ENCODE data around the gene ZMIZ1. TPM values are rescaled to one million over a fixed set of nuclear protein-coding genes. Genes with fewer than 3 reads are reported as not detected.

Gene ZMIZ1
- total and polyA plus RNA-seq, 4 donors: 18.3 to 80.2 (median 42.6) TPM

- Histone ChIP-seq H3K9ac (ENCODE audit: insufficient read depth in 1 of 2, low read length in 2 of 2) (no peak overlapping the region), H3K4me3 (no peak overlapping the region), H3K36me3 (ENCODE audit: control insufficient read depth in 4 of 4, insufficient read depth in 4 of 4, low read length in 4 of 4) (peaks cover 0 to 43% (median 24%) of the 10 kb centered on the region in 4 donors), H3K27me3 (ENCODE audit: control insufficient read depth in 3 of 3, insufficient read depth in 3 of 3, low read length in 2 of 3) (no peaks in the 10 kb centered on the region), H3K9me3 (ENCODE audit: control insufficient read depth in 4 of 4, insufficient read depth in 3 of 4, low read length in 3 of 4) (no peaks in the 10 kb centered on the region), H3K4me1 (ENCODE audit: control insufficient read depth in 5 of 5, insufficient read depth in 5 of 5, low read length in 5 of 5) (peaks cover 3 to 22% (median 11%) of the 10 kb centered on the region in 5 donors), H3K27ac (ENCODE audit: low read depth in 1 of 2, low read length in 1 of 2) (peak overlapping the region in 1 of 2 donors; percentile 26)
- ATAC-seq (ENCODE audit: insufficient read depth, low FRiP score) (no peak), DNase-seq (no peak)
- whole genome bisulfite sequencing, 2 donors: 79 to 92% methylated on average over 8 of the region's 8 CpGs
- TF ChIP-seq CTCF (IDR thresholded peaks at IDR 0.05; ENCODE audit: control extremely low read depth, extremely low read depth): no peak
Measured at GRCh38 chr10:79167537-79167936, 98.8 kb downstream of the ZMIZ1 start.

- 95 to 96% methylated on average over 5 of the region's 5 CpGs for WGBS, 2 donors
- DNase-seq: no peak
- ATAC-seq (ENCODE audit: insufficient read depth, low FRiP score): no peak
- no peak for TF ChIP-seq CTCF (IDR thresholded peaks at IDR 0.05; ENCODE audit: control extremely low read depth, extremely low read depth)
- Histone ChIP-seq H3K4me3 (no peak overlapping the region), H3K9ac (ENCODE audit: insufficient read depth in 1 of 2, low read length in 2 of 2) (no peak overlapping the region), H3K9me3 (ENCODE audit: control insufficient read depth in 4 of 4, insufficient read depth in 3 of 4, low read length in 3 of 4) (no peaks in the 10 kb centered on the region), H3K4me1 (ENCODE audit: control insufficient read depth in 5 of 5, insufficient read depth in 5 of 5, low read length in 5 of 5) (peaks cover under 1 to 22% (median 11%) of the 10 kb centered on the region in 5 donors), H3K27me3 (ENCODE audit: control insufficient read depth in 3 of 3, insufficient read depth in 3 of 3, low read length in 2 of 3) (no peaks in the 10 kb centered on the region), H3K27ac (ENCODE audit: low read depth in 1 of 2, low read length in 1 of 2) (no peak overlapping the region), H3K36me3 (ENCODE audit: control insufficient read depth in 4 of 4, insufficient read depth in 4 of 4, low read length in 4 of 4) (peaks cover 0 to 41% (median 22%) of the 10 kb centered on the region in 4 donors)
Measured at GRCh38 chr10:79168210-79168609, 99.4 kb downstream of the ZMIZ1 start.

GRCh38 chr10:79170226-79170752 is 101.5 kb downstream of the ZMIZ1 start:
- TF ChIP-seq CTCF (IDR thresholded peaks at IDR 0.05; ENCODE audit: control extremely low read depth, extremely low read depth): no peak
- WGBS, 2 donors: 98 to 99% methylated on average over 4 of the region's 4 CpGs
- H3K36me3 ChIP-seq (ENCODE audit: control insufficient read depth in 4 of 4, insufficient read depth in 4 of 4, low read length in 4 of 4): peaks cover 0 to 39% (median 25%) of the 10 kb centered on the region in 4 donors
- H3K9ac ChIP-seq (ENCODE audit: insufficient read depth in 1 of 2, low read length in 2 of 2): no peak overlapping the region
- DNase-seq (no peak), ATAC-seq (ENCODE audit: insufficient read depth, low FRiP score) (no peak)
- no peak overlapping the region for H3K4me3 ChIP-seq
- no peak overlapping the region for H3K27ac ChIP-seq (ENCODE audit: low read depth in 1 of 2, low read length in 1 of 2)
- H3K27me3 ChIP-seq (ENCODE audit: control insufficient read depth in 3 of 3, insufficient read depth in 3 of 3, low read length in 2 of 3): no peaks in the 10 kb centered on the region
- H3K4me1 ChIP-seq (ENCODE audit: control insufficient read depth in 5 of 5, insufficient read depth in 5 of 5, low read length in 5 of 5): peaks cover 3 to 12% (median 9%) of the 10 kb centered on the region in 5 donors
- H3K9me3 ChIP-seq (ENCODE audit: control insufficient read depth in 4 of 4, insufficient read depth in 3 of 4, low read length in 3 of 4): no peaks in the 10 kb centered on the region

- Histone ChIP-seq H3K9ac (ENCODE audit: insufficient read depth in 1 of 2, low read length in 2 of 2) (no peak overlapping the region), H3K27ac (ENCODE audit: low read depth in 1 of 2, low read length in 1 of 2) (no peak overlapping the region), H3K4me3 (no peak overlapping the region), H3K36me3 (ENCODE audit: control insufficient read depth in 4 of 4, insufficient read depth in 4 of 4, low read length in 4 of 4) (peaks cover 0 to 38% (median 25%) of the 10 kb centered on the region in 4 donors), H3K4me1 (ENCODE audit: control insufficient read depth in 5 of 5, insufficient read depth in 5 of 5, low read length in 5 of 5) (peaks cover 4 to 12% (median 8%) of the 10 kb centered on the region in 5 donors), H3K27me3 (ENCODE audit: control insufficient read depth in 3 of 3, insufficient read depth in 3 of 3, low read length in 2 of 3) (no peaks in the 10 kb centered on the region), H3K9me3 (ENCODE audit: control insufficient read depth in 4 of 4, insufficient read depth in 3 of 4, low read length in 3 of 4) (no peaks in the 10 kb centered on the region)
- 82 to 91% methylated on average over 9 of the region's 9 CpGs for WGBS, 2 donors
- DNase-seq (no peak), ATAC-seq (ENCODE audit: insufficient read depth, low FRiP score) (no peak)
- no peak for TF ChIP-seq CTCF (IDR thresholded peaks at IDR 0.05; ENCODE audit: control extremely low read depth, extremely low read depth)
Measured at GRCh38 chr10:79170993-79171392, 102.2 kb downstream of the ZMIZ1 start.

Measured in lung (tissue), 12 donors.